ENCODE measurements around the gene GRHL1.

Gene GRHL1

GRCh38 chr2:9949992-9950520 lies 1.4 kb upstream of the GRHL1 start:
- no peak for DNase-seq

GRCh38 chr2:9950521-9951271 lies 797 bp upstream of the GRHL1 start:
- DNase-seq = peak; percentile 59

GRCh38 chr2:9951272-9951521 lies 296 bp upstream of the GRHL1 start:
- no peak for DNase-seq

- no peak for DNase-seq
These were observed 819 bp downstream of the GRHL1 start for GRCh38 chr2:9952286-9952737.

- DNase-seq = no peak
These were observed 1.5 kb downstream of the GRHL1 start for GRCh38 chr2:9952856-9953503.

GRCh38 chr2:9954136-9954535 lies 2.6 kb downstream of the GRHL1 start:
- no peak for DNase-seq

GRCh38 chr2:9958057-9958456 lies 6.6 kb downstream of the GRHL1 start:
- no peak for DNase-seq

GRCh38 chr2:9959262-9959661 lies 7.8 kb downstream of the GRHL1 start:
- DNase-seq = no peak

- DNase-seq = no peak
These were observed 9.5 kb downstream of the GRHL1 start for GRCh38 chr2:9961013-9961412.

- DNase-seq = no peak
These were observed 13.0 kb downstream of the GRHL1 start for GRCh38 chr2:9964334-9964980.

GRCh38 chr2:9965119-9965822 lies 13.8 kb downstream of the GRHL1 start:
- no peak for DNase-seq

GRCh38 chr2:9966491-9967022 lies 15.1 kb downstream of the GRHL1 start:
- no peak for DNase-seq

GRCh38 chr2:9967053-9967775 lies 15.7 kb downstream of the GRHL1 start:
- no peak for DNase-seq

- DNase-seq = no peak
These were observed 17.3 kb downstream of the GRHL1 start for GRCh38 chr2:9968553-9969497.

- no peak for DNase-seq
These were observed 18.9 kb downstream of the GRHL1 start for GRCh38 chr2:9970200-9971044.

GRCh38 chr2:9971105-9971818 lies 19.8 kb downstream of the GRHL1 start:
- DNase-seq = no peak

- DNase-seq = no peak
These were observed 20.4 kb downstream of the GRHL1 start for GRCh38 chr2:9971890-9972289.

- DNase-seq = no peak
These were observed 21.4 kb downstream of the GRHL1 start for GRCh38 chr2:9972621-9973479.

GRCh38 chr2:9973690-9974089 lies 22.2 kb downstream of the GRHL1 start:
- no peak for DNase-seq

All from activated gamma-delta T cell (primary cell).